WTC11 (cell line): ENCODE data around the gene KIR2DL4.
"Not testable (repeated sequence)": the region's sequence is repeated elsewhere in the genome, so short reads cannot be mapped to it uniquely, and the experiment has no call there.

Experiments
- CTCF ChIP-seq: fragments of 200-600 bp; IDR thresholded peaks from 2 replicates; pipeline ENCODE4 v1.8.0; 2022; ENCODE audit warnings: antibody characterized with exemption
- E2F4 ChIP-seq: sonication (generic); formaldehyde crosslinking; IDR thresholded peaks from 2 replicates; pipeline ENCODE4 v1.8.1; 2022; ENCODE audit warnings: low read depth, mild to moderate bottlenecking, moderate library complexity, missing genetic modification reagents, borderline replicate concordance

- not testable (repeated sequence) for TF ChIP-seq CTCF; E2F4 (CRISPR knock-in tag)
Measured at GRCh38 chr19:54756204-54757110, 47.0 kb upstream of the KIR2DL4 start.
